Body of pancreas (tissue), 4 donors: ENCODE data around the gene APLP2. TPM values are rescaled to one million over a fixed set of nuclear protein-coding genes. Genes with fewer than 3 reads are reported as not detected.

Source experiments
- ATAC-seq: fragments of 150-250 bp; one replicate; pipeline ENCODE4 v1.9.1; 2016
- DNase-seq, 4 donors: peaks; one replicate each; pipeline ENCODE4 v3.0.0-alpha.2; 2019
- H3K27ac ChIP-seq, 4 donors: fragments of 200-600 bp; sonication (generic); 1 replicate in 3 of 4; 2 replicates in 1 of 4; pipeline versions ENCODE4 v1.5.1 to v1.6.1; 2016 to 2019; ENCODE audit warnings: mild to moderate bottlenecking in 1 of 4, mixed read lengths in 1 of 4, moderate library complexity in 1 of 4
- H3K27me3 ChIP-seq, 2 donors: fragments of 200-600 bp; sonication (generic); one replicate each; pipeline ENCODE4 v1.6.0; 2016; ENCODE audit warnings: mild to moderate bottlenecking in 1 of 2
- H3K36me3 ChIP-seq, 2 donors: fragments of 200-600 bp; sonication (generic); replicated peaks in 1 of 2; 2 replicates each; pipeline ENCODE4 v1.5.1; 2016; ENCODE audit warnings: low read depth in 2 of 2; ENCODE audit not compliant: insufficient read depth in 1 of 2
- H3K4me1 ChIP-seq: fragments of 200-600 bp; sonication (generic); one replicate; pipeline ENCODE4 v1.6.0; 2016
- H3K4me3 ChIP-seq, 2 donors: fragments of 200-600 bp; sonication (generic); 1 replicate in 1 of 2; 2 replicates in 1 of 2; pipeline ENCODE4 v1.5.1; 2016 to 2019
- H3K9me3 ChIP-seq, 3 donors: fragments of 200-600 bp; sonication (generic); 1 replicate in 2 of 3; 2 replicates in 1 of 3; pipeline ENCODE4 v1.5.1; 2016
- POLR2A ChIP-seq, 3 donors: fragments of 450-650 bp; IDR thresholded peaks; one replicate each; pipeline ENCODE4 v1.6.1; 2016; ENCODE audit warnings: antibody characterized with exemption in 3 of 3, mild to moderate bottlenecking in 2 of 3
- WGBS, 2 donors: methylation state at CpG; one replicate each; pipeline ENCODE4 v1.1.5; 2017; 5-methylcytosine and 5-hydroxymethylcytosine counted together
- intact Hi-C: fragments of 100-400 bp; cut with DNase I; formaldehyde crosslinking; loops from one replicate; pipeline ENCODE4 v1.15.1; 2023
- total RNA-seq, 2 donors: library from RNA; depleted of rRNA; stranded (reverse); fragments of >200 nt; gene quantifications; one replicate each; pipeline ENCODE4 v1.1.0, GENCODE V29; 2016
- TF ChIP-seq, protein P1 (sequence below), 7 experiments: fragments of 450-650 bp in 4 of 7; fragments of 200-600 bp in 3 of 7; sonication (generic) in 3 of 7; IDR thresholded peaks; one replicate each; pipeline ENCODE4 v1.5.1; 2016 to 2019; ENCODE audit warnings: antibody characterized with exemption in 7 of 7

APLP2 gene
- total RNA-seq, 2 donors from 2014 or later = 157 to 177 TPM

DNA sequence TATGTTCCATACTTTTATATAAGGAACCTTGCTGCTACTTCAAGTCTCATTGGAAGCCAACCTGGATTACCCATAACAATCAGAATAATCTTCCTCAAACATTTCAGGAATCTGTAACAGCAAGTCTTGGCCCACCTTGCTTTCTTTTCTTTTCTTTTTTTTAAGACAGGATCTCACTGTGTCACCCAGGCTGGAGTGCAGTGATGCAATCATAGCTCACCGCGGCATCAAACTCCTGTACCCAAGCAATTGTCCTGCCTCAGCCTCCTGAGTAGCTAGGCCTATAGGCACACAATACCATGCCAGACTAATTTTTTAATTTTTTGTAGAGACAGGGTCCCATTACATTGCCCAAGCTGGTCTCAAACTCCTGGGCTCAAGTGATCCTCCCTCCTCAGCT lies 37.7 kb upstream of the APLP2 start:
- TF ChIP-seq POLR2A (IDR thresholded peaks at IDR 0.05) = no peak
- TF ChIP-seq, protein P1, sequence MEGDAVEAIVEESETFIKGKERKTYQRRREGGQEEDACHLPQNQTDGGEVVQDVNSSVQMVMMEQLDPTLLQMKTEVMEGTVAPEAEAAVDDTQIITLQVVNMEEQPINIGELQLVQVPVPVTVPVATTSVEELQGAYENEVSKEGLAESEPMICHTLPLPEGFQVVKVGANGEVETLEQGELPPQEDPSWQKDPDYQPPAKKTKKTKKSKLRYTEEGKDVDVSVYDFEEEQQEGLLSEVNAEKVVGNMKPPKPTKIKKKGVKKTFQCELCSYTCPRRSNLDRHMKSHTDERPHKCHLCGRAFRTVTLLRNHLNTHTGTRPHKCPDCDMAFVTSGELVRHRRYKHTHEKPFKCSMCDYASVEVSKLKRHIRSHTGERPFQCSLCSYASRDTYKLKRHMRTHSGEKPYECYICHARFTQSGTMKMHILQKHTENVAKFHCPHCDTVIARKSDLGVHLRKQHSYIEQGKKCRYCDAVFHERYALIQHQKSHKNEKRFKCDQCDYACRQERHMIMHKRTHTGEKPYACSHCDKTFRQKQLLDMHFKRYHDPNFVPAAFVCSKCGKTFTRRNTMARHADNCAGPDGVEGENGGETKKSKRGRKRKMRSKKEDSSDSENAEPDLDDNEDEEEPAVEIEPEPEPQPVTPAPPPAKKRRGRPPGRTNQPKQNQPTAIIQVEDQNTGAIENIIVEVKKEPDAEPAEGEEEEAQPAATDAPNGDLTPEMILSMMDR (IDR thresholded peaks at IDR 0.05) = no peak
- Histone ChIP-seq H3K27ac (no peak overlapping the region), H3K4me3 (no peak overlapping the region), H3K36me3 (no peaks in the 10 kb centered on the region), H3K27me3 (no peaks in the 10 kb centered on the region), H3K9me3 (no peaks in the 10 kb centered on the region), H3K4me1 (no peaks in the 10 kb centered on the region)
- intact Hi-C loops = no loop called here
- WGBS, 2 donors = 88 to 100% methylated on average over 2 of the region's 2 CpGs
- no peak for DNase-seq
- no peak for ATAC-seq

DNA sequence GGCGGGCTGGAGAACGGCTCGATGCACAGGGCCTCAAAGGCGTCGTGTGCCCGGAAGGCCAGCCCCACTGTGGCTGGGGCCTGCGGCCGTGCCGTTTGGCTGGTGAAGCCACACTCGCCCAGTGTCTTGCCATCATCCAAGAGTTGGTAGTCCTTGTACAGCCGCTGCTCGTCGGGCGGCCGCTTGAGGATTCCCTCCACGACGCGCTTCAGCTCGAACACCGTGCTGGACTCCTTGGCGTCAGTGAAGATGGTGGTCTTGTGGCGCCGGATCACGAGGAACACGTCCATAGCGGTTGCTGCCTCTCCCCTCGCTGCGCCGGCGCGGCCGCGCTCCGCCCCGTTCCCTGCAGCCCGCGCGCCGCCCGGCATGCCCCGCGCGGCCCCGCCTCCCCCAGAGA lies 36.8 kb upstream of the APLP2 start:
- no peak for DNase-seq
- Histone ChIP-seq H3K36me3 (no peaks in the 10 kb centered on the region), H3K27ac (no peak overlapping the region), H3K9me3 (no peaks in the 10 kb centered on the region), H3K4me1 (no peaks in the 10 kb centered on the region), H3K27me3 (no peaks in the 10 kb centered on the region), H3K4me3 (no peak overlapping the region)
- WGBS, 2 donors = 88 to 91% methylated on average over 35 to 42 of the region's 44 CpGs
- no peak for ATAC-seq
- intact Hi-C loops = no loop called here
- TF ChIP-seq, protein P1 (IDR thresholded peaks at IDR 0.05) = no peak
- no peak for TF ChIP-seq POLR2A (IDR thresholded peaks at IDR 0.05)

DNA sequence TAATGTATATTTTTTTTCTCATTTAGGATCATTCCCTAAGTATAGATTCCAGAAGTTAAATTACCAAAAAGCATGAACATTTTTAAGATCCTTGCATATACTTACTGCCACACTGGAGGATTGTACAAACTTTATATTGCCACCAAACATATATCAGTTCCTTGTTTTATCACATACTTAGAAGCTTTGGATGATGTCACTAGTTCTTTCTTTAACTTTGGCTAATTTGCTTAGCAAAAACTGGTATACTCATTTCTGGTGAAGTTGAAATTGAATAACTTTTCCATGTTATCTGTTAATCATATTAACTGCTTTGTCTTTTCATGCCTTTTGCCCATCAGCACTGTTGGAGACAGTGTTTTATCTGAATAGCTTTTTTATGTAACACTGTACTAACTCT lies 35.5 kb upstream of the APLP2 start:
- Histone ChIP-seq H3K9me3 (no peaks in the 10 kb centered on the region), H3K27me3 (no peaks in the 10 kb centered on the region)
- no peak for ATAC-seq

DNA sequence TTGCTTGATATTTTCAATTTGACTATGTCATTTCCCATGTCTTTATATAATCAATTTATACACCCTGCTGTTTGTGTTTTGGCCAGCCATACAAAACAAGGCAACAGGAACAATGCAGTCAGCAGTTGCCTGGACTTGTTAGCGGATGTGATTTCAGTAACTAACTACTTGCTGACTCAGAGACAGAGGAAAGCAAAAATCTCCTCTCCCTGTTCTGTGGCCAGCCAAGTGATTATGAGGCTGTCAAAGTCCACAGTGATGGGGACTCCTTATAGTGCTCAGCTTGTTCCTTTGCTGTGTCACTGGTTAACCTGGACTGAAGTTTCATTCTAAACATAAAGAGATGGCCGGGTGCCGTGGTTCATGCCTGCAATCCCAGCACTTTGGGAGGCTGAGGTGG lies 32.6 kb upstream of the APLP2 start:
- TF ChIP-seq POLR2A (IDR thresholded peaks at IDR 0.05) = no peak
- intact Hi-C loops = no loop called here
- no peaks in the 10 kb centered on the region for H3K4me1 ChIP-seq
- ATAC-seq (no peak), DNase-seq (no peak)
- no peaks in the 10 kb centered on the region for H3K27me3 ChIP-seq
- H3K4me3 ChIP-seq = no peak overlapping the region
- H3K36me3 ChIP-seq = no peaks in the 10 kb centered on the region
- no peak overlapping the region for H3K27ac ChIP-seq
- 63 to 71% methylated on average over 3 of the region's 3 CpGs for WGBS, 2 donors
- no peaks in the 10 kb centered on the region for H3K9me3 ChIP-seq

More for the DNA sequence above, 35.5 kb upstream of the APLP2 start:
- Histone ChIP-seq H3K27ac (no peak overlapping the region), H3K4me1 (no peaks in the 10 kb centered on the region), H3K4me3 (no peak overlapping the region), H3K36me3 (no peaks in the 10 kb centered on the region)
- TF ChIP-seq, protein P1 (IDR thresholded peaks at IDR 0.05) = no peak
- no peak for TF ChIP-seq POLR2A (IDR thresholded peaks at IDR 0.05)
- intact Hi-C loops = no loop called here
- no peak for DNase-seq

- Histone ChIP-seq H3K9me3 (no peaks in the 10 kb centered on the region), H3K36me3 (no peaks in the 10 kb centered on the region), H3K4me1 (no peaks in the 10 kb centered on the region), H3K4me3 (no peak overlapping the region), H3K27ac (no peak overlapping the region), H3K27me3 (no peaks in the 10 kb centered on the region)
- intact Hi-C loops = no loop called here
- TF ChIP-seq, protein P1 (IDR thresholded peaks at IDR 0.05) = no peak
- no peak for TF ChIP-seq POLR2A (IDR thresholded peaks at IDR 0.05)
- no peak for ATAC-seq
- no peak for DNase-seq
- WGBS, 2 donors = 34 to 36% methylated on average over 7 of the region's 7 CpGs
These were observed 31.7 kb upstream of the APLP2 start for GRCh38 chr11:130037881-130038585.
